ENCODE measurements around the gene CAMK2N1. TPM values are rescaled to one million over a fixed set of nuclear protein-coding genes. Genes with fewer than 3 reads are reported as not detected.

Gene CAMK2N1
- total and polyA plus RNA-seq, 4 experiments from 2014 or later, result 0.32 to 6.5 (median 3.2) TPM

DNA sequence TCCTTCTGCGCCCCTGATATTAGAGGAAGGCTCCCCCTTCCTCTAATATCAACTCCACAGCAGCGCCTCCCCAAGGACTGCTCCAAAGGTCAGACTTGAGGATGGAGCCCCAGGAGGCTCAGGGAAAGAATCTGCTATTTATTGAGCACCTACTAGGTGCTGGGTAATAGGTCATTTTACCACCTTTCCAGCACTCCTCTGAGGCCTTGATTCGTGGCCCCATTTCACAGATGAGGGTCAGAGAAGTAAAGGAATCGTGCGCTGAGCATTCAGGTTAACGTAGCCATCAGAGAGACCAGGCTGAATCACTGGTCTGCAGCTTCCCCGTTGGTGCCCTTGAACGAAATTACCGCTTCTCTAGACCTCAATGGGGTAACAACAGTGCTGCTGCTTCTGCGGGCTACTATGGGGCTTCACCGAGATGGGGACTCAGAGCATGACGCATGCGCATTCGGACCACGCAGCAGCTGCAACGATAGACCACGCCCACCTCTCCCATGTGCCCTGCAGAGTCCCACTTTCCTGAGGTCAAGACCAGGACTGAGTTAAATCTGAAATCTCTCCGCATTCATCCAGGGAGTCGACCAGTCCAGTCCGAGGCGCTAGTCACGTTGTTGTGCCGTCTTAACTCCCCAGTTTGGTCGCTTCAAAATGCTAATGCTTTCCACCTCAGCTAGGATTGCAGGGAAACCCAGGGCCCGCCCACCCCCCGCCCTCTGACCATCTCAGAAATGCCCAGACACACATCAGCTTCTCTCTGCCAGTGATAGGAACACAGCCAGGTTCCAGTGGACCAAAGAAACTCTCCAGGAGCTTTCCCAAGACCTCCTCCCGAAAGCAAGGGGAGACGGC is 12.9 kb downstream of the CAMK2N1 start:
- H3K4me1 ChIP-seq (ENCODE audit: insufficient read depth, low read length), result no peaks in the 10 kb centered on the region
- H3K9me3 Mint-ChIP-seq, result peaks cover 0 to under 1% (median 0%) of the 10 kb centered on the region in 8 donors
- H3K4me3 Mint-ChIP-seq, result peak overlapping the region in 1 of 8 donors; percentile 20
- H3K9me3 ChIP-seq (ENCODE audit: control insufficient read depth in 1 of 2, low read length in 2 of 2), result no peaks in the 10 kb centered on the region
- intact Hi-C loops (cut with micrococcal nuclease), result no loop called here
- no peak overlapping the region for H3K27ac Mint-ChIP-seq
- no peaks in the 10 kb centered on the region for H3K4me1 Mint-ChIP-seq
- peaks cover 35 to 59% of the 10 kb centered on the region in 2 donors for H3K27me3 Mint-ChIP-seq
- no peaks in the 10 kb centered on the region for H3K36me3 Mint-ChIP-seq
- ChIA-PET POLR2A (ENCODE audit: partially characterized antibody) (no interaction called here), CTCF (ENCODE audit: partially characterized antibody) (interaction anchor here (0.9 kb wide), 1 partner anchor 13 kb away, joined by 3 read pairs; the partner anchor contains the start of gene CAMK2N1)
- no peak overlapping the region for H3K4me3 ChIP-seq (ENCODE audit: low read length in 2 of 2)
- no peak overlapping the region for H3K27ac ChIP-seq (ENCODE audit: low read depth, low read length)
- H3K27me3 ChIP-seq (ENCODE audit: insufficient read depth, low read length), result peaks cover 6% of the 10 kb centered on the region
- no peaks in the 10 kb centered on the region for H3K36me3 ChIP-seq (ENCODE audit: insufficient read depth, low read length)
- DNase-seq, result no peak

DNA sequence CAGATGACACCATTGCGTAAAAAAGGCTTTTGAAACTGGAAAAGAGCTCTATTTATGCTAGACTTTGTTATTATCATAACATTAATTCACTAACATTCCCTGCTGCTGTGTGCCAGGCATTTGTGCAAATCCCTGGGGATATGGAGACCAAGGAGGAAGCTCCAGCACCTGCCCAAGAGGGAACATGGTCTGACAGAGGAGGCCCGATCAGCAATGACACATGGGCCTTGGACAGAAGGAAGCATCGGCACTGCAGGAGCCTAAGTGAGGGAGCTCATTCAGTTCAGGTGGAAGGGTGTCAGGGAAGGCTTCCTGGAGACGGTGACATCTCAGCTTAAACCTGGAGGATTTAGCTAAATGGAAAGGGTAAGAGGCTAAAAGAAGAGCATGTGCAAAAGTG is 13.9 kb downstream of the CAMK2N1 start:
- Mint-ChIP-seq H3K27ac (no peak overlapping the region), H3K4me1 (no peaks in the 10 kb centered on the region), H3K27me3 (peaks cover 36 to 66% of the 10 kb centered on the region in 2 donors), H3K36me3 (no peaks in the 10 kb centered on the region), H3K9me3 (peaks cover 0 to 1% (median 0%) of the 10 kb centered on the region in 8 donors), H3K4me3 (peak overlapping the region in 1 of 8 donors; percentile 10)
- Histone ChIP-seq H3K9me3 (ENCODE audit: control insufficient read depth in 1 of 2, low read length in 2 of 2) (no peaks in the 10 kb centered on the region), H3K27me3 (ENCODE audit: insufficient read depth, low read length) (peaks cover 6% of the 10 kb centered on the region), H3K27ac (ENCODE audit: low read depth, low read length) (no peak overlapping the region), H3K36me3 (ENCODE audit: insufficient read depth, low read length) (no peaks in the 10 kb centered on the region), H3K4me3 (ENCODE audit: low read length in 2 of 2) (no peak overlapping the region), H3K4me1 (ENCODE audit: insufficient read depth, low read length) (no peaks in the 10 kb centered on the region)
- ChIA-PET CTCF (ENCODE audit: partially characterized antibody) (interaction anchor here (0.9 kb wide), 1 partner anchor 14 kb away, joined by 3 read pairs; the partner anchor contains the start of gene CAMK2N1), POLR2A (ENCODE audit: partially characterized antibody) (no interaction called here)
- intact Hi-C loops (cut with micrococcal nuclease), result no loop called here
- no peak for DNase-seq

DNA sequence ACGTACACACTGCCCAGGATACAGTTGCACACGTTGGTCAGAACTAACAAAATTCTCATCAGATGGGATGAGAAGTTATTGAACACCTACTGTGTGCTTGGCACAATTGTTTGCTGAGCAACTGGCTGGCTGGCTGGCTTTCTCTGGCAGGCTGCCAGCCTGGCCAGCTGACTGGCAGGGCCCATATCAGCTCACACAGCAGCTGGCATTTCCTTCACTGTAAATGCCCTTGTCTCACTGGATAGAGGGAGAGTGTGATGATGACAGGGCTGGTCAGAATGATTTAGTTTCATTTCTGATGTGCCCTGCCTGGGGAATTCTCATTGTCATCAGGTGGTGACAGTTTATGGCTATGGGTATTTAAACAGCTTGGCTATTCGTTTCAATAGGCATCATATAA is 15.8 kb downstream of the CAMK2N1 start:
- CTCF ChIA-PET (ENCODE audit: partially characterized antibody), result interaction anchor here (1.1 kb wide), 1 partner anchor 25 kb away, joined by 3 read pairs; no protein-coding TSS in a partner anchor

DNA sequence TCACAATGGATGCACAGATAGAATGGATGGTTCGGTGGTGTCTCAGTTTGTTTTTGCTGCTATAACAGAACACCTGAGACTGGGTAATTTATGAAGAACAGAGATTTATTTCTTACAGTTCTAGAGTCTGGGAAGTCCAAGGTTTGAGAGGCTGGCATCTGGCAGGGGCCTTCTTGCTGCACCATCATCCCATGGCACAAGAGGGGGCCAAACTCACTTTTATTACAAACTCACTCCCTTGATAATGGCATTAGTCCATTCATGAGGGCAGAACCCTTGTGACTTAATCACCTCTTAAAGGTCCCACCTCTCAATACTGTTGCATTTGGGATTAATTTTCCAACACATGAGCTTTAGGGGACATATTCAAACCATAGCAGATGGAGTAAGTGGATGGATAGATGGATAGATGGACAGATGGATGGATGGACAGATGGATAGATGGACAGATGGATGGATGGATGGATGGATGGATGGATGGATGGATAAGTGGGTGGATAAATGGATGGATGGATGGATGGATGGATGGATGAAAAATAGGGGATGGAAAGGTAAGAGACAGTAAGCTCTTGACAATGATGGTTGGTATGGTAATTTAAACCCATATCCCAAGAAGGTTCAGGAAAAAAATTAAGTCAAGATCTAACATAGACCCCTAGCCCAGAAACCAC is 16.5 kb downstream of the CAMK2N1 start:
- Histone ChIP-seq H3K4me3 (ENCODE audit: low read length in 2 of 2) (no peak overlapping the region), H3K27me3 (ENCODE audit: insufficient read depth, low read length) (no peaks in the 10 kb centered on the region), H3K9me3 (ENCODE audit: control insufficient read depth in 1 of 2, low read length in 2 of 2) (no peaks in the 10 kb centered on the region), H3K27ac (ENCODE audit: low read depth, low read length) (no peak overlapping the region), H3K36me3 (ENCODE audit: insufficient read depth, low read length) (no peaks in the 10 kb centered on the region), H3K4me1 (ENCODE audit: insufficient read depth, low read length) (no peaks in the 10 kb centered on the region)
- H3K4me3 Mint-ChIP-seq, result no peak overlapping the region
- H3K27ac Mint-ChIP-seq, result peak overlapping the region in 1 of 7 donors; percentile 4
- H3K27me3 Mint-ChIP-seq, result peaks cover 25 to 61% of the 10 kb centered on the region in 2 donors
- ChIA-PET POLR2A (ENCODE audit: partially characterized antibody) (no interaction called here), CTCF (ENCODE audit: partially characterized antibody) (interaction anchor here (1.1 kb wide), 1 partner anchor 25 kb away, joined by 3 read pairs; no protein-coding TSS in a partner anchor)
- H3K36me3 Mint-ChIP-seq, result no peaks in the 10 kb centered on the region
- peaks cover 0 to 1% (median 0%) of the 10 kb centered on the region in 8 donors for H3K9me3 Mint-ChIP-seq
- DNase-seq, result no peak
- H3K4me1 Mint-ChIP-seq, result no peaks in the 10 kb centered on the region
- intact Hi-C loops (cut with micrococcal nuclease), result loop anchor here (1.0 kb wide), 1 partner anchor 24 kb away; no protein-coding TSS in a partner anchor

More for the DNA sequence above, 15.8 kb downstream of the CAMK2N1 start:
- H3K36me3 ChIP-seq (ENCODE audit: insufficient read depth, low read length), result no peaks in the 10 kb centered on the region
- no peak overlapping the region for H3K4me3 Mint-ChIP-seq
- H3K9me3 ChIP-seq (ENCODE audit: control insufficient read depth in 1 of 2, low read length in 2 of 2), result no peaks in the 10 kb centered on the region
- peaks cover 0 to 1% (median 0%) of the 10 kb centered on the region in 8 donors for H3K9me3 Mint-ChIP-seq
- peaks cover 31 to 67% of the 10 kb centered on the region in 2 donors for H3K27me3 Mint-ChIP-seq
- no peak overlapping the region for H3K27ac ChIP-seq (ENCODE audit: low read depth, low read length)
- H3K36me3 Mint-ChIP-seq, result no peaks in the 10 kb centered on the region
- H3K27ac Mint-ChIP-seq, result no peak overlapping the region
- H3K4me3 ChIP-seq (ENCODE audit: low read length in 2 of 2), result no peak overlapping the region
- POLR2A ChIA-PET (ENCODE audit: partially characterized antibody), result no interaction called here
- no peaks in the 10 kb centered on the region for H3K4me1 Mint-ChIP-seq
- no peaks in the 10 kb centered on the region for H3K4me1 ChIP-seq (ENCODE audit: insufficient read depth, low read length)
- intact Hi-C loops (cut with micrococcal nuclease), result no loop called here
- DNase-seq, result no peak
- H3K27me3 ChIP-seq (ENCODE audit: insufficient read depth, low read length), result no peaks in the 10 kb centered on the region

DNA sequence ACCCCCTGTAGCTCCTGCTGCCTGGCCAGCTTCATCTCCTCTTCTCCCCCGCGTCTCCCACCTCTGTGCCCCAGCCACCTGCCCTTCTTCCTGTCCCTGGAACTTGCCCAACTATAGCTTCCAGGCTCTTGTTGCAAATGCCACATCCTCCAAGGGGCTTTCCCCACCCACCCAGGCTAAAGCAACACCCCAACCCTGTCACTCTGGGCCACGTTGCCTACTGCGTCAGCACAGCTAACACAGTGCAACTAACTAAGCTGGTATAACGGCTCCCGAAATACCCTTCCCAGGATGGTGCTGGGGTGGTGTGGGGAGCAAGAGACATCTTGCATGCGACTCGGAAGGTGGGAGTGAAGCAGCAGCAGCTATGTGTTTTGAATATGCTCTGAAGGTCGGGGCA is 19.7 kb downstream of the CAMK2N1 start:
- H3K27ac Mint-ChIP-seq, result no peak overlapping the region
- intact Hi-C loops (cut with micrococcal nuclease), result no loop called here
- no peaks in the 10 kb centered on the region for H3K36me3 Mint-ChIP-seq
- Histone ChIP-seq H3K27ac (ENCODE audit: low read depth, low read length) (no peak overlapping the region), H3K4me3 (ENCODE audit: low read length in 2 of 2) (no peak overlapping the region), H3K36me3 (ENCODE audit: insufficient read depth, low read length) (no peaks in the 10 kb centered on the region), H3K27me3 (ENCODE audit: insufficient read depth, low read length) (no peaks in the 10 kb centered on the region), H3K9me3 (ENCODE audit: control insufficient read depth in 1 of 2, low read length in 2 of 2) (no peaks in the 10 kb centered on the region), H3K4me1 (ENCODE audit: insufficient read depth, low read length) (no peaks in the 10 kb centered on the region)
- ChIA-PET CTCF (ENCODE audit: partially characterized antibody) (no interaction called here), POLR2A (ENCODE audit: partially characterized antibody) (no interaction called here)
- peaks cover 0 to 3% (median 0%) of the 10 kb centered on the region in 8 donors for H3K9me3 Mint-ChIP-seq
- DNase-seq, result no peak
- H3K4me1 Mint-ChIP-seq, result no peaks in the 10 kb centered on the region
- peaks cover 11 to 38% of the 10 kb centered on the region in 2 donors for H3K27me3 Mint-ChIP-seq
- H3K4me3 Mint-ChIP-seq, result no peak overlapping the region

DNA sequence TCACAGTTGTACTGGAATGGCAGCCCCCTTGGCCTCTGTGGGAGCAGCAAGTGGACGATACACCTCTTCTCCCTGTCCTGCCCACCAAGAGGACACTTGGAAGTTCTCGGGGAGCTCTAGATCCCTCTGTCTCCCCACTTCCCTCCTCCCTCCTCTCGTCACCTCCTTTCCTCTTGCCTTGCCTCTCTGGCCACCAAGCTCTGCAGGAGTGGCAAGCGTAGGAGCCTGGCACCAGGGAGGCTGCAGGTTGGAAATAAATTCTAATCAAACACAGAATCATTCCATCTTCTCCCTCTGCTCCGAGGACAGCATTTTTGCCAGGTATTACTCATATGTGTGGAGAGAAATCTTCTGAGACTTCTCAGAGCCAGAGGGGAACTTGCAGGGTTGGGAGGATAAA is 20.8 kb downstream of the CAMK2N1 start:
- H3K27ac ChIP-seq (ENCODE audit: low read depth, low read length), result no peak overlapping the region
- H3K4me3 Mint-ChIP-seq, result no peak overlapping the region
- H3K27me3 Mint-ChIP-seq, result peaks cover 14 to 32% of the 10 kb centered on the region in 2 donors
- H3K36me3 ChIP-seq (ENCODE audit: insufficient read depth, low read length), result no peaks in the 10 kb centered on the region
- POLR2A ChIA-PET (ENCODE audit: partially characterized antibody), result no interaction called here
- CTCF ChIA-PET (ENCODE audit: partially characterized antibody), result no interaction called here
- H3K4me1 ChIP-seq (ENCODE audit: insufficient read depth, low read length), result no peaks in the 10 kb centered on the region
- H3K9me3 Mint-ChIP-seq, result peaks cover 0 to 3% (median 0%) of the 10 kb centered on the region in 8 donors
- H3K36me3 Mint-ChIP-seq, result no peaks in the 10 kb centered on the region
- no peaks in the 10 kb centered on the region for H3K27me3 ChIP-seq (ENCODE audit: insufficient read depth, low read length)
- peak overlapping the region in 1 of 7 donors; percentile 54 for H3K27ac Mint-ChIP-seq
- intact Hi-C loops (cut with micrococcal nuclease), result no loop called here
- no peaks in the 10 kb centered on the region for H3K4me1 Mint-ChIP-seq
- H3K4me3 ChIP-seq (ENCODE audit: low read length in 2 of 2), result no peak overlapping the region
- DNase-seq, result no peak
- H3K9me3 ChIP-seq (ENCODE audit: control insufficient read depth in 1 of 2, low read length in 2 of 2), result no peaks in the 10 kb centered on the region

DNA sequence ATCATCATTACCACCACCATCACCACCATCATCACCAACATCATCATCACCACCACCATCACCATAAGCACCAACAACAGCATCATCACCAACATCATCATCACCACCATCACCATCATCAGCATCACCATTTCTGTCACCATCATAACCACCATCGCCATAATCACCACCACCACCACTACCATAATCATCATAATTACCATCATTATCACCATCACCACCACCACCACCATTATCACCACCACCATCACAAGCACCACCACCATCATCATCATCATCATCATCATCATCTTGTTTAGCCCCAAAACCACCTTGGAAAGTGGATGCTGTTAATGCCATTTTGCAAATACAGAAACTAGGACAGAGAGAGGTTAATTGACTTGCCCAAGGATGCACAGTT is 22.5 kb downstream of the CAMK2N1 start:
- no peak for DNase-seq
- peaks cover 21 to 38% of the 10 kb centered on the region in 2 donors for H3K27me3 Mint-ChIP-seq
- intact Hi-C loops (cut with micrococcal nuclease), result no loop called here
- Histone ChIP-seq H3K9me3 (ENCODE audit: control insufficient read depth in 1 of 2, low read length in 2 of 2) (no peaks in the 10 kb centered on the region), H3K27me3 (ENCODE audit: insufficient read depth, low read length) (no peaks in the 10 kb centered on the region), H3K4me1 (ENCODE audit: insufficient read depth, low read length) (no peaks in the 10 kb centered on the region), H3K4me3 (ENCODE audit: low read length in 2 of 2) (no peak overlapping the region), H3K27ac (ENCODE audit: low read depth, low read length) (no peak overlapping the region), H3K36me3 (ENCODE audit: insufficient read depth, low read length) (no peaks in the 10 kb centered on the region)
- no peaks in the 10 kb centered on the region for H3K36me3 Mint-ChIP-seq
- H3K4me1 Mint-ChIP-seq, result no peaks in the 10 kb centered on the region
- no peak overlapping the region for H3K27ac Mint-ChIP-seq
- ChIA-PET POLR2A (ENCODE audit: partially characterized antibody) (no interaction called here), CTCF (ENCODE audit: partially characterized antibody) (interaction anchor here (1.0 kb wide), 1 partner anchor 268 kb away, joined by 4 read pairs; no protein-coding TSS in a partner anchor)
- H3K9me3 Mint-ChIP-seq, result peaks cover 0 to 3% (median 0%) of the 10 kb centered on the region in 8 donors
- H3K4me3 Mint-ChIP-seq, result no peak overlapping the region
